GM18909 (cell line): ENCODE measurements around the gene RASSF1.

Experiments
- ATAC-seq: cut with Tn5 transposase; IDR thresholded peaks from one replicate; pipeline ENCODE4 v1.9.1; 2021; ENCODE audit warnings: mild to moderate bottlenecking; ENCODE audit not compliant: unreplicated experiment, poor library complexity

RASSF1 gene

DNA sequence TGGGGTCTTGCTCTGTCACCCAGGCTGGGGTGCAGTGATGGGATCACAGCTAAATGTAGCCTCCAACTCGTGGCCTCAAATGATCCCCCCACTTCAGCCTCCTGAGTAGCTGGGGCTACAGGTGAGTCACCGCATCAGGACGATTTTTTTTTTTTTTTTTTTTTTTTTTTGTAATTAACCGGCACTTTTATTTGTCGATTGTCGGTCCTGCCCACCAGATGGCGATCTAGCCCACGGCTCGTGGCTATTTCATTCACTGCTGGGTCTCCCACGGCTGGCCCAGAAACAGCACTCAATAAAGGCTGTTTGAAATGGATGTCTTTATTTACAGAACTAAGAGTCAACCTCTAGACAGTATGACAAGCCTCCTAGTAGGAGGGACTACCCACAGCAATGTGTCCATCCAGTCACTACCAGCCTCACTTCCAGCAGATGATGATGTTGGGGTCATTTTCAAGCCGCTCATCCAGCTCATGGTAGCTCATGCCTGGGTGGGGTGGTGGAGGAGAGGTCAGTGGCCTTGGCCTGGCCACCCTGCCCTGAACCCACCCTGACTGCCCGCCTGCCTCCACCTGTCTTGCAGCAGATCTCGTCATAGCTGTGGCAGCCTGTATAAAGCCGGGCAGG is 6.7 kb upstream of the RASSF1 start:
- ATAC-seq = no peak

- no peak for ATAC-seq
These were observed 5.1 kb upstream of the RASSF1 start, which contains the start of gene ZMYND10 for GRCh38 chr3:50345586-50346234. ZMYND10 (minus strand) TSS chr3:50345732; CDS start chr3:50345579, 153 bp downstream.

DNA sequence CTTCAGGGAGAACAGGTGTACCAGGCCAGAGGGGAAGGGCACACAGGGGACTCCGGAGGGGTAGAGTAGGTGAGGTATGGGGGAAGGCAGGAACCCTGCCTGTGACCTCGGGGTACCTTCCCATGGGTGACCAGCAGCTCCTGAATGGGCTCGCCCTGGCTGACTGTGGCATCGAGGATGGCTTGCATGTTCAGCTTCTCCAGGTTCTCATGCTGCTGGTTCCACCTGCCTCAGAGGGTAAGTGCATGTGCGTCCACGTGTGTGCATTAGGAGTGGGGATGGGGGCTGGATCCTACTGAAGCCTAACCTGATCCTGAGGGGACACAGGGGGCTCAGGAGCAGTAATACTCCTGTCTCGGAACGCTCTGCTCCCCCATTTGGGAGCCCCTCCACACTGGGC is 4.4 kb upstream of the RASSF1 start:
- ATAC-seq = no peak

GRCh38 chr3:50342813-50343633 is 2.4 kb upstream of the RASSF1 start:
- ATAC-seq = no peak

DNA sequence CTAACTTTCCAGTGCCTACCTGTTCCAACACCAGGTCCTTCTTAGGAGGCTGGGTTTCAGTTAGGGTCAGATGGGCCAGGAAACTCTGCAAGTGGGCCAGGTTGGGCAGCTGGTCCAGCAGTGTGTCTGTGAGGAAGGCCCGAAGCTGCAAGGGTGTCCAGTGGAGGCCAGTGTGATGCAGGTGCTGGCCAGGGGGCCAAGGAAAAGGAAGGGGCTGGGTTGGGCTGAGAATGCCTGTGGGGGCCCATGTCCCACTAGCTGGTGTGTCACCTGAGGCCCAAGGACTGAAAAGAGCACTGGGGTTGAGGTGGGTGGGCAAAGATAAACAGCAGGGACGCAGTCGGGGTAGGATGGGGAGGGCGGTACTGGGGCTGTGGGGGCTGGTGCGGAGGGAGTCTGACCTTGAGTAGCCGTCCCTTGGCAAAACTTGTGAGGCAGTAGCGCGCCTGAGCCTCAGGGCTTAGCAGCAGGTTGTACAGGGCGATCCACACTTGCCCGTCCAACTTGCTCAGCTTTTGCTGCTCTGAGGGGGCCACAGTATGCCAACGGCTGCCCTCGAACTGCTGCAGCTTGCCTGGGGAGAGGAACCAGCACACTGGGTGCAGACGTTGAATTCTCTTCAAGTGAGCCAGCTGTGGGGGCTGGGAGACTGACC is 1.5 kb upstream of the RASSF1 start:
- no peak for ATAC-seq

DNA sequence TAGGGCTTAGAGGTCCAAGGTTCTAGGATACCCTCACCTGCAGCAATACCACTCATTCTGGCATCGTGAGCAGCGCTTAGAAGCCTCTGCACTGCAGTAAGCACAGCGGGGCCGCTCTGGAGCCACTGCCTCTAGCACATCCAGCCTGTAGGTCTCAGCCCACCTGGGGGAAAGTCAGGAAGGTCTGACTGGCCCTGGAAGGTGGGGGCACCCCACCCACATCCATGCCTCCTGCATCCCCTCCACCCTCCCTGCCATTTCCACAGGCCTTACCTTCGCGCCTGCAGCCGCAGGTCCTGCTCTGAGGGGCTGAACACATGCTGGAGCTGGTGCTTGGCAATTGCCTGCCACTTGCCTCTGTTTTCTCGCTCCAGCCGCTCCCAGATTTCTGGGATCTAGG is 901 bp upstream of the RASSF1 start:
- no peak for ATAC-seq

- ATAC-seq = no peak
These were observed 539 bp downstream of the RASSF1 start for GRCh38 chr3:50340147-50340447.

DNA sequence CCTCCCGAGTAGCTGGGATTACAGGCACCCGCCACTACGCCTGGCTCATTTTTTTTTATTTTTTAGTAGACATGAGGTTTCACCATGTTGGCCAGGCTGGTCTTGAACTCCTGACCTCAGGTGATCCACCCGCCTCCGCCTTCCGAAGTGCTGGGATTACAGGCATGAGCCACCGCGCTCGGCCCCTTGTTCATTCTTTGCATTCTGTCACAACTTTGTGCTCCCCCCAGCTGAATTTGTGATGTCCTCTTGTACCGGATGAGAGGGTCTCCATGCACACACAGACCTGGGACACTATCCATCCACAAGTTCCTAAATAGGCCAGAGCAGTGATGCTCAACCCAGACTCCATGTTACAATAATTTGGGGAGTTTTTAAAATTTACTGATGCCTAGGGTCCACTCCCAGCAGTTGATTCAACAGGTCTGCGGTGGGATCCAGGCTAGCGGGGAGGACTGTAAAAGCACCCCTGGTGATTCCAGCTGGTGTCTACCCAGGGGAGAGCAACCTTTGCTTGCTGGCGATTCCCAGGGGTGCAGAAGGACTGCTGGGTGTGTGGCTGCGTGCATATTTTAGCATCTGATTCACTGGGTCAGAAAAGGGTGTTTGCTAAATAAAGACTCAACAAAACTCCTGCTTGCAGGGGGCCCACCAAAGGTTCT is 1.0 kb downstream of the RASSF1 start:
- ATAC-seq = no peak

- ATAC-seq = no peak
These were observed 1.7 kb downstream of the RASSF1 start for GRCh38 chr3:50338965-50339364.

DNA sequence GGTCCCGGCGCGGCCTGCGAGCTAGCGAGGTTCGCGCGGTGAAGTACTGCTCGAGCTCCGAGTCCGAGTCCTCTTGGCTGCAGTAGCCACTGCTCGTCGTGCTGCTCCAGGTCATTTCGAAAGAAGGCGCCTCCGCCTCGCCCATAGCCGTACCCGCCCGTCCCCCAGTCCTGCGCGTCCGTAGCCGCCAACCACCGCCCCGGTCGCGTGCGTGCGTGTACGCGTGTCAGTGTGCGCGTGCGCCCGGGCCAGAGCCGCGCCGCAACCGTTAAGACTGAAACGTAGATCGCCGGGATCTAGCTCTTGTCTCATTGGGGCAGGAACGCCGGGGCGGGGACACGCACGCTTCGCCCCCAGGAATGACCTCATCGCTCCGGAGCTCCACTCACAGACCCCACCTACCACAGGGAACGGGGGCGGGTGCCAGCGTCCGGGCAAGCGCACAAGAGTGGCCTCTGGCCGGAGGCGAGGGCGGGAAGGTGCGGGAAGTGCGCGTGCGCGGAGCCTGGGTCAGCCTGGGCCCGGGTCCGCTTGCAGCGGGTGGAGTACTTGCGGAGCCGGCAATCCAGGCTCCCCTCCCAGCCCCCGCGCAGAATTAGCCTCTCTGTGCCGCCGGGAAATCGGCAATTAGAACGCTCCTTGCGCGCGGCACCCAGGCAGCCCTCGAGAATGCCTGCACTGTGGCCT is 3.3 kb downstream of the RASSF1 start:
- peak; percentile 74 for ATAC-seq

GRCh38 chr3:50336452-50337174 is 4.0 kb downstream of the RASSF1 start:
- ATAC-seq = peak; percentile 42

DNA sequence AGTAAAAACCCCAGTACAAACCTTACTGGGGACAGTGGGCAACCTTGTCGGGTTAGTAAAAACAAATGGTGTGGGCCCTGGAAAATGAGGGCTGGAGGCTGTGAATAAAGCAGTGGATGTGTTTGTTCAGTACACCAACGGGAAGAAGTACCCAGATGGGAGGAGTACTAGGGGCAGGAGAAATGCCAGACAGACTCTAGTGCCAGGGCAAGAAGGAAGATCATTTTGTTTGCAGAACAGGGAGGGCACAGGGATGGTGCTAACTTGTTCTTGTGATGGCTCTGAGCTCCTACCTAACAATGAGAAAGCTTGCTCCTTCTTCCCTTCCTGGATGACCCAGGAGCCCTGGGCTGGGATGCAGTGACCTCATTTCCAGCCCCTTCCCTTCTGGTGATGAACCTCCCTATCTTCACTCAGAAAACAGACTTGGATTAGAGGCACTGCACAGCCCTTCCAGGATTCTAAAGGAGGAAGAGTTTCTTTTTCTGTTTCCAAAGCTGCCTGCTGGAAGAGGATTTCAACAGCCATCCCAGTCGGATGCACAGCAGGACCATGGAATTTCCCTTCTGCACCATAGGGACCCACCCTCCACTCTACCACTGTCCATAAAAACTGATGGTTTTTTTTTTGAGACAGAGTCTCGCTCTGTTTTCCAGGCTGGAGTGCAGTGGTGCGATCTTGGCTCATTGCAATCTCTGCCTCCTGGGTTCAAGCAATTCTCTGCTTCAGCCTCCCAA is 6.1 kb downstream of the RASSF1 start:
- no peak for ATAC-seq

GRCh38 chr3:50333744-50334328 is 6.8 kb downstream of the RASSF1 start:
- ATAC-seq = no peak

GRCh38 chr3:50331364-50331907 is 9.2 kb downstream of the RASSF1 start:
- ATAC-seq = no peak

- ATAC-seq = no peak
These were observed 10.3 kb downstream of the RASSF1 start for GRCh38 chr3:50330330-50330729.

- peak; percentile 85 for ATAC-seq
These were observed 12.5 kb downstream of the RASSF1 start, which contains the start of gene TUSC2 for GRCh38 chr3:50327943-50328691. TUSC2 (minus strand) TSS chr3:50328223; CDS start chr3:50328099, 124 bp downstream.

DNA sequence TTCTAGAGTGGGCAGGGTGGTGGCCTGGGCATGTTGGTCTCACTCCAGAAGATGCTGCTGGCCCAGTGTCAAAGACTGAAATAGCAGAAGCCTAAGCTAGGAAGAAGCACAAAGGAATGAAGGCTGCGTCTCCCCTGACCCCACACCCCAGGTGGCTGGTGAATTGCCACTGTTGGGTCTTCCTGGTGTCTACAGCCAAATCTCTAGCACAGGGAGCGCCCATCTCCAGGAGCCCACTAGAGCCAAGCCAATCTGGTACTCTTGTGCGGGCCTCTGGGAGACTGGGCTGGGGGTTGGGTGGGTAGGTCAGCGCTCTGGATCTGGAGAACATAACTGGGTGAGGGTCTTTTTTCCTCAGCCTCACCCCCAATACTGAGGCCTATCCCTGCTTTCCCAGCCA is 13.5 kb downstream of the RASSF1 start:
- ATAC-seq = no peak
